ENCODE data around the gene SLC6A18. TPM values are rescaled to one million over a fixed set of nuclear protein-coding genes. Genes with fewer than 3 reads are reported as not detected.

SLC6A18 gene
- total and polyA plus RNA-seq, 10 of the 15 experiments (the other 5 are each of a cell fraction or from before 2014, with no cell fraction given), result not detected

GRCh38 chr5:1177826-1178528, 47.2 kb upstream of the SLC6A18 start:
- no peaks in the 10 kb centered on the region for H4K20me1 ChIP-seq (ENCODE audit: control insufficient read depth, insufficient read depth)
- H2AFZ ChIP-seq (ENCODE audit: control insufficient read depth, low read depth, low read length), result no peak overlapping the region
- SMC1A ChIA-PET (ENCODE audit: uncharacterized antibody, unreplicated experiment), result no interaction called here
- in situ Hi-C loops (cut with MboI), result no loop called here
- no peak overlapping the region for H3K4me3 ChIP-seq
- TF ChIP-seq CTCF (IDR thresholded peaks at IDR 0.05 in 2 of 3, conservative IDR thresholded peaks at IDR 0.05 in 1 of 3; ENCODE audit: control insufficient read depth in 2 of 3, extremely low read depth in 1 of 3, insufficient read depth in 1 of 3, low read depth in 3 of 3, low read length in 3 of 3) (no peak), PML (IDR thresholded peaks at IDR 0.05; ENCODE audit: low read length) (no peak), ZBTB40 (IDR thresholded peaks at IDR 0.05; ENCODE audit: borderline replicate concordance) (no peak), MYC (IDR thresholded peaks at IDR 0.05; ENCODE audit: insufficient read depth, insufficient read length, insufficient replicate concordance, low read length, severe bottlenecking) (no peak), ELK1 (IDR thresholded peaks at IDR 0.05; ENCODE audit: low read depth, low read length) (no peak), YY1 (IDR thresholded peaks at IDR 0.05; ENCODE audit: low read depth, low read length) (no peak)
- no peaks in the 10 kb centered on the region for H3K4me1 ChIP-seq (ENCODE audit: control insufficient read depth, insufficient read depth, low read length)
- no peaks in the 10 kb centered on the region for H3K36me3 ChIP-seq (ENCODE audit: control insufficient read depth in 2 of 2, insufficient read depth in 2 of 2, low read length in 1 of 2)
- RAD21 ChIA-PET (ENCODE audit: unreplicated experiment), result no interaction called here
- POLR2A ChIA-PET, result no interaction called here
- no peaks in the 10 kb centered on the region for H3K79me2 ChIP-seq (ENCODE audit: control insufficient read depth, insufficient read depth, low read length)
- no peaks in the 10 kb centered on the region for H3K27me3 ChIP-seq (replicated peaks in 1 of 2; ENCODE audit: control insufficient read depth in 2 of 2, insufficient read depth in 2 of 2, low read length in 1 of 2)
- 46% methylated on average over 8 of the region's 30 CpGs for WGBS (ENCODE audit: insufficient coverage, insufficient replicate concordance, low lambda C conversion rate, missing lambda C conversion rate)
- H3K9ac ChIP-seq (ENCODE audit: control insufficient read depth, insufficient read depth, low read length), result no peak overlapping the region
- no peak overlapping the region for H3K27ac ChIP-seq (ENCODE audit: control insufficient read depth, insufficient read depth)
- no peak overlapping the region for H3K4me2 ChIP-seq (ENCODE audit: control insufficient read depth, insufficient read depth)
- ATAC-seq, result no peak
- BruUV-seq (replicated peaks), result no TSS peak
- no peaks in the 10 kb centered on the region for H3K9me3 ChIP-seq (replicated peaks; ENCODE audit: control insufficient read depth, insufficient read depth, low read length)
- CTCF ChIA-PET, result no interaction called here
- intact Hi-C loops (cut with micrococcal nuclease; ENCODE audit: unreplicated experiment), result no loop called here
- DNase-seq (ENCODE audit: low read depth, low spot score), result no peak
- FAIRE-seq, result no peak
